GM19025 (cell line): ENCODE data around the gene INHA.

Source experiments
- ATAC-seq: cut with Tn5 transposase; IDR thresholded peaks from one replicate; pipeline ENCODE4 v1.9.1; 2021; ENCODE audit warnings: mild to moderate bottlenecking, low read depth, moderate library complexity; ENCODE audit not compliant: unreplicated experiment

INHA gene

DNA sequence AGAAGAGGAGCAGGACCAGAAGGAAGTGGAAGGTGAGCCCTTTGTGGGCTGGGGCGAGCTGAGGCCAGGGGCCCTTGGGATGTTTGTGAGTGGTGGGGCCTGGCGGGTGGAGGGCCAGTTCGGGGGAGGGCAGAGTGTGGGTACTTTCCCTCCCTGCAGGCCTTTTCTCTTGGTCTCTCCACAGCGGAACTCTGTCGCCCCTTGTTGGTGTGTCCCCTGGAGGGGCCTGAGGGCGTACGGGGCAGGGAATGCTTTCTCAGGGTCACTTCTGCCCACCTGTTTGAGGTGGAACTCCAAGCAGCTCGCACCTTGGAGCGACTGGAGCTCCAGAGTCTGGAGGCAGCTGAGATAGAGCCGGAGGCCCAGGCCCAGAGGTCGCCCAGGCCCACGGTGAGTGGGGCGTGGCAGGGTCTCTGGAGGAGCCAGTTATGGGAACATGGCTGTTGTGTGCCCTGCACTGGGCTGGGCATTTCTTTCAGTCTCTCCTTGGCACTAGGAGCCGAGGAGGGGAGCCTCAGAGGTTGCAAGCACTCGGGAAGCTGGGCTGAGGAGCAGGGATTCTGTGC is 36.4 kb downstream of the INHA start:
- ATAC-seq, result no peak

DNA sequence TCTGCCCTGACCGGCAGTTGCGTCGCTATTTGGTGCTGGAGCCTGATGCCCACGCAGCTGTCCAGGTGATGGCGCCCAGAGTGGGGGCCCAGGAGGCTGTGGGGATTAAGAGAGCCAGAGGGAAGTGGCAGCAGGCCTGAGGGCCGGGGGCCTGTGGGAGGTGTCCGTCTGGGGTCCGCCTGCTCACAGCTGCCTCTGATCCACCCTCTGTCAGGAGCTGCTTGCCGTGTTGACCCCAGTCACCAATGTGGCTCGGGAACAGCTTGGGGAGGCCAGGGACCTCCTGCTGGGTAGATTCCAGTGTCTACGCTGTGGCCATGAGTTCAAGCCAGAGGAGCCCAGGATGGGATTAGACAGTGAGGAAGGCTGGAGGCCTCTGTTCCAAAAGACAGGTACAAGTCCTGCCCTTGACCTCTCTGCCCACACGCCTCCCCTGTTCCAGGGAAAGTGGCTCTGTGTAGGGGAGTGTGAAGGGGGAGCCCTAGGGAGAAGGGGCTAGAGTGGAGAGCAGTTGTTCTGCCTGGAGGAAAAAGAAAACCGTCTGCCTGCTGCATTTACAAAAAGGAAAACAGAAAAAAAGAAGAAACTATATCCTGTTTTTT is 37.1 kb downstream of the INHA start:
- ATAC-seq, result no peak

DNA sequence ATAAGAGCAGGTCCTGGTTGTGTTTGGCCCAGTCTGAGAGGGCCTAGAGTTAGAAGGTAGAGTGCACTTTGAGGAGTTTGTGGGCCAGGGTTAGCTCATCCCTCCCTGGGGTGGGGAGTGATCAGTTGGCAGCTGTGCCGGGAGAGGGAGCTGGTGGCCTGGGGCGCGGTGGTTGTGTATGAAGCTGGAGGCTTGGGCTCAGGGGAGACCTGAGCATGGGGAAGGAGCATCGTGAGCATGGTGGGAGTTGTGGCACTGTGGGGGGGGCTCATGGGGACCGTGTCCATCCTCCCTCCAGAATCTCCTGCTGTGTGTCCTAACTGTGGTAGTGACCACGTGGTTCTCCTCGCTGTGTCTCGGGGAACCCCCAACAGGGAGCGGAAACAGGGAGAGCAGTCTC is 39.2 kb downstream of the INHA start:
- no peak for ATAC-seq

DNA sequence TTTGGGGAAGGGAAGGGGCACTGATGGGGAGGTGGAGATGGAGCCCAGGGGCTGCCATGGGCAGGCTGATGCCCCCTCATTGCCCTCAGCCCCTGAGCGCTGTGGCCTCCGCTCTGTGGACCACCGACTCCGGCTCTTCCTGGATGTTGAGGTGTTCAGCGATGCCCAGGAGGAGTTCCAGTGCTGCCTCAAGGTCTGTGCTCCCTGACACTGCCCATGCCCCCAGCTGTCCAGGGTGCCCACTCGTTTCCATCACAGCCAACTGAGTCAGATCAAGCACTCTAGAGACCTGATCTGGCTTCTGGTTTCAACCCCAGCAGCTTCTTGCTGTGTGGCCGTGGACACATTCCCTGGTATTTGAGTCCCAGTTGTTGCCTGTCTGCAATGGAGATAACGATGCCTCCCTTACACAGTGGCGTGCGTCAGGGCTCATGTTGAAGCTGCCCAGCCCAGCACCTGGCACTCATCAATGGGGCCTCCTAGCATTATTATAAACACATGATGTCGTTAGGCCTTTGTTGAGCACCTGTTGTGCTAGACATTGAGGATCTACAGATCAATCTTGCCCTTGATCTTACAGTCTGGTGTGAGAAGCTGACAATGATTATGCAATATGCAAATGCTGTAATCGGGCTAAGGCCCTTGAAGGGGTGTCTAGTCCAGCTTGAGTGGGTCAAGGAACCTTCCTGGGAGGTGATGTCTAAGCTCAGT is 39.9 kb downstream of the INHA start:
- ATAC-seq, result no peak

DNA sequence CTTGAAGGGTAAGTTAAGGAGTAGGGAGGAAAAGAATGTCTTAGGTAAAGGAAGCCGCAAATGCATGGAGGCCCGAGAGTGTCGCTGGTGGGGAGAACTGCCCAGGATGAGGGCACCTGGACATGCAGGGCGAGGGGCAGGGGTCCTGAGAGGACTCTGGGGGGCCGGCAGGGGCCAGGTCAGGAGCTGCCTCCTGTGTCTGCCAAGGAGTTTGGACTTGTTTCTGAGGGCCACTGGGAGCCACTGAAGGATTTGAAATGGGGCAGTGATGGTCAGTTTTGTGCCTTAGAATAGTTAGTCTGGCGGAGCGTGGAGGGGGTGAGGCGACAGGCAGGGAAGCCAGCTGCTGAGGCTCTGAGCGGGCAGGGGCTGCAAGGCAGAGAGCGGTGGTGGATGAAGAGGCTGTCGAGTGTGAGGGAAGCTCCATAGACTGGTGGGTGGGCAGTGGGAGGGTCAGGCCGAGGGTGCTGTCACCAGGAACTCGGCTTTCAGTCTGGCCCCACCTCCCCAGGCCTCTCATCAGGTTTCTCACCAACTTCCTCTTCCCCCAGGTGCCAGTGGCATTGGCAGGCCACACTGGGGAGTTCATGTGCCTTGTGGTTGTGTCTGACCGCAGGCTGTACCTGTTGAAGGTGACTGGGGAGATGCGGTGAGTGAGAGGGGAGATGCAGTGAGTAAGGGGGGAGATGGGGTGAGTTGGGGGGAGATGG is 40.6 kb downstream of the INHA start:
- ATAC-seq, result no peak

DNA sequence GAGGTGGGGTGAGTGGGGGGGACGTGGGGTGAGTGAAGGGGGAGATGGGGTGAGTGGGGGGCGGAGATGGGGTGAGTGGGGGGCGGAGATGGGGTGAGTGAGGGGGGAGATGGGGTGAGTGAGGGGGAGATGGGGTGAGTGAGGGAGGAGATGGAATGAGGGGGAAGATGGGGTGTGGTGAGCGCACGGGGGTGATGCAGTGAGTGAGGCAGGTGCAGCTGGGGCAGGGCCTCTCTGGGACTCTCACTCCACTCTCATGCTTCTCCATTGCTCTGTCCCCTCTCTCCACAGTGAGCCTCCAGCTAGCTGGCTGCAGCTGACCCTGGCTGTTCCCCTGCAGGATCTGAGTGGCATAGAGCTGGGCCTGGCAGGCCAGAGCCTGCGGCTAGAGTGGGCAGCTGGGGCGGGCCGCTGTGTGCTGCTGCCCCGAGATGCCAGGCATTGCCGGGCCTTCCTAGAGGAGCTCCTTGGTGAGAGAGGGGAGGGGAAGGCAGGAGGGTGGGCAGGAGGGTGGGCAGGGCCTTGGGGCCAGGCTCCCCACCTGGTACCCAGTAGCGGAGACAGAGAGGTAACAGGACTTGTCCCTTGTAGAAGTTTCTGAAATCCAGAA is 41.5 kb downstream of the INHA start:
- no peak for ATAC-seq

DNA sequence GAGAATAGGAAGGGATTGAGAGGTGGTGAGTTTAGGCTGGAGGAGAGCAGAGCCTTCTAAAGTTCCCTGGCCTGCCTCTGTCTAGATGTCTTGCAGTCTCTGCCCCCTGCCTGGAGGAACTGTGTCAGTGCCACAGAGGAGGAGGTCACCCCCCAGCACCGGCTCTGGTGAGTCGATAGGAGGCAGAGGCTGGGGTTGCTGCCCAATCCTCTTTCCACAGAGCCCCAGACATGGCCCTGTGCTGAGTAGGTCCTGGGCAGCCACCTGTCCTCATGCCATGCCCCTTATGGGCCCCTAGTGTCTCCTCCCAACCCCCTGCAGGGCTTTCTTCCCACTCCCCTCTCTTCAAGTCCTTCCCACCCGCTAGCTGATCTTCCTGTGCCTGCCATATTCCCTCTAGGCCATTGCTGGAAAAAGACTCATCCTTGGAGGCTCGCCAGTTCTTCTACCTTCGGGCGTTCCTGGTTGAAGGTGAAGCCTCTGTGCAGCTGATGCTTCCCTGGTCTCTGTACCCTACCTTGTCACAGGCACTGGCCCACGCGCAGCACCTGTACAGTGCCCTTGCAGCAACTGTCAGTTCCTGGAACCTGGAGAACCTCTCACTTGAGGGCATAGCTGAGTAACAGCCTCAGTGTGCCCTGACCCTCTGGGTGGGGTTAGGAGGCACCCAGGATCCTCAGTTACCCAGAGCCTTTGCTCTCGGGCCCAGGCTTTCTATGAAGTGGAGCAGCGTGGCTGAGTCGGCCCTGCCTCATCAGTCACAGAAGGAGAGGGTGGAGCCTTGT is 42.2 kb downstream of the INHA start:
- ATAC-seq, result no peak

DNA sequence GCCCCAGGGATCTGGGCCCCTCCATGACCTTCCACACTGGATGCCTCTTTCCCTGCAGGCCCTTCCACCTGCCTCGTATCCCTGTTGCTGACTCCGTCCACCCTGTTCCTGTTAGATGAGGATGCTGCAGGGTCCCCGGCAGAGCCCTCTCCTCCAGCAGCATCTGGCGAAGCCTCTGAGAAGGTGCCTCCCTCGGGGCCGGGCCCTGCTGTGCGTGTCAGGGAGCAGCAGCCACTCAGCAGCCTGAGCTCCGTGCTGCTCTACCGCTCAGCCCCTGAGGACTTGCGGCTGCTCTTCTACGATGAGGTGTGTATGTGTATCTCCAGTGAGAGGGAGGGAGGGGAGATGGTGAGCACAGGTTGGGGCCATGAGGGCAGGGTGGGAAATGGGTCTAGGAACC is 42.9 kb downstream of the INHA start:
- no peak for ATAC-seq

DNA sequence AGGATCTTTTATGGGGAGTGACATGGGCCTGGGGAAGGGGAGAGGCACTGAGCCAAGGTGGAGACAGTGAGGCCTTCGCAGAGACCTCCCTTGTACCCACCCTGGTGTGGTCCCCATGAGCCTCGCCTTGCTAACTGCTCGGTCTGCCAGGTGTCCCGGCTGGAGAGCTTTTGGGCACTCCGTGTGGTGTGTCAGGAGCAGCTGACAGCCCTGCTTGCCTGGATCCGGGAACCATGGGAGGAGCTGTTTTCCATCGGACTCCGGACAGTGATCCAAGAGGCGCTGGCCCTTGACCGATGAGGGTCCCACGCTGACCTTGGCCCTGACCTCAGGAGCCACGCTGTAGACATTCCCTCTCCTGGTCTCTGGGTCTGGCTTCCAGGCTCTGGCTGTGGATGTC is 43.8 kb downstream of the INHA start:
- ATAC-seq, result no peak

DNA sequence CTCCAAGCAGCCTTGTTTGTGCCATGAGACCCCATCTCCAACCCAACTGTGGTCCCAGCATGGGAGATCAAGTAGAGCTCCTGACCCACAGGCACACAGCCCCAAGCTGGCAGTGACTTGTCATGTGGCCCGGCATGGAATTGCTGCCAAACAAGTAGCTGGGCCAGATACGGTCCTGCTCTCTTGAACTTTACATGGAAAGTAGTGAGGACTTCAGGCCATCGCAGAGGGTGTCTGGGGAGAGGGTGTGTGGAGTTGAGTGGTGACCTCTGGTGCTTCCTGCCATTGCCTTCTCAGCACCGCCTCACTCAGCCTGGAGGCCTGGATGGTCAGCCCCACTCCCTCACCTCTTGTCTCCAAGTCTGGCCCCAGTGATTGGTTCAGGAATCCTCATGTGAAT is 44.4 kb downstream of the INHA start:
- no peak for ATAC-seq

DNA sequence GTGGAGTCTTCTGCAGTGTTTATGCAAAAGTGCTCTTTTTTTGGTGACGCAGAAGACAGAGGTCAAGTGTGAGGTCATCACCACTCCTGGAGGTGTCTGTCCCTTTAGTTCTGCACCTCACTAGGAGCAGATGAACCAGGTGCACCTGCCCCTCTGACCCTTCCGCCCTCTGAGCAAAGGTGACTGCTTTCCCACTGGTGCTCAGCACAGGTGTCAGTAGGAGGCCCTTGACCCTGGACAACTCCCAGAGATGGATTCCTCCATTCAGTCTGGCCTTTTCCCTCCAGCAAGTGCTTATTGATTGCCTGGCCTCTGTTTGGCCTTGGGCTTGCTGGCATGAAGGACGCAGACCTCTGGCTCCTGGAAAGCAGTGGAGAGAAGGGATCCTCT is 46.6 kb downstream of the INHA start:
- ATAC-seq, result no peak

DNA sequence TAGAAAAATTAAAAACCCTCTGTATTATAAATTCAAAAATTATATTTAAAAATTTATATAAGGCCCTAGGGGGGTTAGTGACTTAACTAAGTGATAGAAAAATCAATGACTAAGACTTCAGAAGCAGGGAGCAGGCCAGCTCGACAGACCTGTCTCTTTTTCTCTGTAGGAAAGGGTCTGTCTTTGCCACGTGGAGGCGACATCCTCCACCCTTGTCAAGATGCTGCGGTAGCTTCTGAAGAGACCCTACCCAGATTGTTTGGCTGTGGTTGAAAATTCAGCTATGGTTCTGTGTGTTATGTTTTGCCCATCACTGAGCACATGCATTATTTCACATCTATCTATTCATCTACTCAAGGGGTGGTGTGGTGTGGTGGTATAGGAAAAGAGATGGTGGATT is 47.1 kb downstream of the INHA start:
- no peak for ATAC-seq

DNA sequence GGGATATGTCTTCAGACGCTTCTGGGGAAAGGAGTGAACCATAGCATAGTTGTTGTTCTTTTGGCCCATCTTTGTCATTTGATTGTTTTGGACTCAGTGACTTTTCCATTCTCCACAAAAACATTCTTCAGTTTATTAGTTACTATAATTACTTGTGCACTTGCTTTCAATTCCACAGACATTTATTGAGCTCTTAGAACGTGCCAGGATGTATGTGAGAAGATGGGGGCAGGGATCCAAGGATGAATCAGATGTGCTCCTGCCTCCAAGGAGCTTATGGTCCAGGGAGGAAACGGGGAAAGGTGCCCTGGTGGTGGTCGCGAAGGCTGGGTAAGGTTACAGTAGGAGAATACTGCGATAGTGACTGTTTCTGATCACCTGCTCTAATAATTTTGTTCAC is 48.4 kb downstream of the INHA start:
- ATAC-seq, result no peak

DNA sequence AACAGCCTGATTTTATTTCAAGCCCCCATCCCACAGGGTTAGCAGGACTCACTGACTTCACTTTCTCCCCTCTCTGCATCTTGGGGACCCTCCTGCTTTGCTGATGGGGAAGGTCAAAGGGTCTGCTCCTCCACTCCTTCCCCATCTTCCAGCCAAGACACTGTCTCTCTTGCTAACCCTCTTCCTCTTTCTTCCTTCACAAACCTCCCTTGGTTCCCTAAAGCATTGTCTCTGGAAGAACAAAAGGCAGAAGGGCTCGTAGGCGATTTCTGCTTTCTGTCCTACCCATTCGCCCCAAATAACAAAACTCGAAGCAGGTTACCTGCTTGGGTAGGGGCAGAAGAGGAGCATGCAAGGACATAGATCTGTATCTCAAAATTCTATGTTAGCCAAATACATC is 49.8 kb downstream of the INHA start:
- ATAC-seq, result no peak

DNA sequence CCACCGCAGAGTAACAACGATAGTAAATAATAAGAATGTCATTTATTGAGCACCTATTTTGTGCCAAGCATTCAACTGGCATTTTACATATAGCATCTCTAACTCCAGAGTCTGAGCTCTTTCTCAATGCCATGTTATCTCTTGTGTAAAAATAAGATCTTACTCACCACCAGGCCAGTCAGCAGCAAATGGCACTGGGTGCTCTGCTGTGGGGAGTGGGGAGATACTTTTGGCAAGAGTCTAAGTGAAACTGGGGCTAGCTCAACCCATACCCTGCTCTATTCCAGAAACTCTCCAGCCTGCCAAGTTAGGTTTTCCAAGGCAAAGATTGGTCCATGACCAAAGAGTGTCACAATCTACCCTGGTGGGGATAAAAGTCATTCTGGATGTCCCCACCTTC is 50.4 kb downstream of the INHA start:
- no peak for ATAC-seq

DNA sequence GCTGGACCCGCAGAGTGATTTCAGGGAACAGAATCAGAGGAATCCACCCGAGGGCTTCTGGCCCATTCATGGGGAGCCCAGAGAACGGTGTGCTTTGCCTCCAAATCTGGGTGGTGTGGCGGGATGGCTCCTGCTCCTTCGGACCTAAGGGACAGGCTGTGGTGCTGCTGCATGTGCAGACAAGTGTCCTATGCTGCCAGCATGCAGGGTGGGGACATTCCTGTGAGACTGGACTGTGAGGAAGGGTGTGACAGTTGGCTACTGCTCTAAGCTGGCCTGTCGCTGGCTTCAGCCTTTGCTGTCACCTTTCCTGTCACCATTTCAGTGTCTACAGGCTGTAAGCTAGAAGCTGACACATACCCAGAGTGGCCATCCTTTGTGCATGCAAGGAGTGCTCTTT is 52.5 kb downstream of the INHA start:
- ATAC-seq, result no peak

DNA sequence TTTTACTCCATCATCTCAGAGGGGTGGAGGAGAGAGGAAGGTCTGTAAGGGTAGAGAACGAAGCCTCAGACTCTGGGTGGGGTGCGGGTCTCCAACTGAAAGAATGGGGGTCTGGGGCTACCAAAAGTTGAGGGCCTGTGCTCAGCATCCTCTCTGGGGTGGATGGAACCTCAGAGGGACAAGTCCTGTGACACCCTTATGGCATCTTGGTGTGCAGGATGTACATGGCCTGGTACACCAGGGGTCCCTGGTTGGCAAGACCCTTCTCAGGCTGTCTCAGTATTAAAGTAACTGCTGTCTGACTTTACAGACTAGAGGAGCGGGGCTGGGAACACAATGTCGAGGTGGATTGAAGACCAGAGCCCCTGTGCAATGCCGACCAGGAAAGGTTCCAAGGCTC is 53.1 kb downstream of the INHA start:
- no peak for ATAC-seq
